ENCODE results near the gene EFCAB7.

GRCh38 chr1:63620671-63621070, 97.3 kb downstream of the EFCAB7 start:
- TF ChIP-seq U2AF1 (optimal IDR thresholded peaks at IDR 0.05; ENCODE audit: low read depth, low read length) (no peak), JUND (CRISPR knock-in tag; IDR thresholded peaks at IDR 0.05) (no peak), RAD21 (CRISPR knock-in tag; IDR thresholded peaks at IDR 0.05) (no peak), RFX3 (CRISPR knock-in tag; IDR thresholded peaks at IDR 0.05) (no peak)
- TF ChIP-seq, protein P1, sequence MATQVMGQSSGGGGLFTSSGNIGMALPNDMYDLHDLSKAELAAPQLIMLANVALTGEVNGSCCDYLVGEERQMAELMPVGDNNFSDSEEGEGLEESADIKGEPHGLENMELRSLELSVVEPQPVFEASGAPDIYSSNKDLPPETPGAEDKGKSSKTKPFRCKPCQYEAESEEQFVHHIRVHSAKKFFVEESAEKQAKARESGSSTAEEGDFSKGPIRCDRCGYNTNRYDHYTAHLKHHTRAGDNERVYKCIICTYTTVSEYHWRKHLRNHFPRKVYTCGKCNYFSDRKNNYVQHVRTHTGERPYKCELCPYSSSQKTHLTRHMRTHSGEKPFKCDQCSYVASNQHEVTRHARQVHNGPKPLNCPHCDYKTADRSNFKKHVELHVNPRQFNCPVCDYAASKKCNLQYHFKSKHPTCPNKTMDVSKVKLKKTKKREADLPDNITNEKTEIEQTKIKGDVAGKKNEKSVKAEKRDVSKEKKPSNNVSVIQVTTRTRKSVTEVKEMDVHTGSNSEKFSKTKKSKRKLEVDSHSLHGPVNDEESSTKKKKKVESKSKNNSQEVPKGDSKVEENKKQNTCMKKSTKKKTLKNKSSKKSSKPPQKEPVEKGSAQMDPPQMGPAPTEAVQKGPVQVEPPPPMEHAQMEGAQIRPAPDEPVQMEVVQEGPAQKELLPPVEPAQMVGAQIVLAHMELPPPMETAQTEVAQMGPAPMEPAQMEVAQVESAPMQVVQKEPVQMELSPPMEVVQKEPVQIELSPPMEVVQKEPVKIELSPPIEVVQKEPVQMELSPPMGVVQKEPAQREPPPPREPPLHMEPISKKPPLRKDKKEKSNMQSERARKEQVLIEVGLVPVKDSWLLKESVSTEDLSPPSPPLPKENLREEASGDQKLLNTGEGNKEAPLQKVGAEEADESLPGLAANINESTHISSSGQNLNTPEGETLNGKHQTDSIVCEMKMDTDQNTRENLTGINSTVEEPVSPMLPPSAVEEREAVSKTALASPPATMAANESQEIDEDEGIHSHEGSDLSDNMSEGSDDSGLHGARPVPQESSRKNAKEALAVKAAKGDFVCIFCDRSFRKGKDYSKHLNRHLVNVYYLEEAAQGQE (IDR thresholded peaks at IDR 0.05; ENCODE audit: borderline replicate concordance in 1 of 2, low read depth in 1 of 2, low read length in 2 of 2): no peak
- TF ChIP-seq, protein P2, sequence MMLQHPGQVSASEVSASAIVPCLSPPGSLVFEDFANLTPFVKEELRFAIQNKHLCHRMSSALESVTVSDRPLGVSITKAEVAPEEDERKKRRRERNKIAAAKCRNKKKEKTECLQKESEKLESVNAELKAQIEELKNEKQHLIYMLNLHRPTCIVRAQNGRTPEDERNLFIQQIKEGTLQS (CRISPR knock-in tag; IDR thresholded peaks at IDR 0.05): no peak
